Measurements from ENCODE around the gene ADIPOR2.

ADIPOR2 gene

GRCh38 chr12:1690578-1691122, at the start of gene ADIPOR2:
Gene ADIPOR2, plus strand, starts transcription at chr12:1691070. Its CDS starts 63,274 bp downstream, at chr12:1754344.
- peak; percentile 94 for DNase-seq

- DNase-seq = no peak
Observed at GRCh38 chr12:1642513-1642912, 48.4 kb upstream of the ADIPOR2 start.

GRCh38 chr12:1643043-1643442, 47.8 kb upstream of the ADIPOR2 start:
- no peak for DNase-seq

- no peak for DNase-seq
Observed at GRCh38 chr12:1643905-1644533, 46.9 kb upstream of the ADIPOR2 start.

GRCh38 chr12:1644534-1645438, 46.1 kb upstream of the ADIPOR2 start:
- no peak for DNase-seq

- DNase-seq = no peak
Observed at GRCh38 chr12:1645819-1646218, 45.1 kb upstream of the ADIPOR2 start.

GRCh38 chr12:1646569-1647284, 44.1 kb upstream of the ADIPOR2 start:
- no peak for DNase-seq

- DNase-seq = no peak
Observed at GRCh38 chr12:1647285-1647669, 43.6 kb upstream of the ADIPOR2 start.

GRCh38 chr12:1650260-1650977, 40.5 kb upstream of the ADIPOR2 start:
- DNase-seq = no peak

GRCh38 chr12:1650978-1651361, 39.9 kb upstream of the ADIPOR2 start:
- no peak for DNase-seq

- DNase-seq = no peak
Observed at GRCh38 chr12:1651946-1652345, 38.9 kb upstream of the ADIPOR2 start.

GRCh38 chr12:1655225-1655788, 35.6 kb upstream of the ADIPOR2 start:
- DNase-seq = no peak

- no peak for DNase-seq
Observed at GRCh38 chr12:1656902-1657301, 34.0 kb upstream of the ADIPOR2 start.

- no peak for DNase-seq
Observed at GRCh38 chr12:1657688-1658087, 33.2 kb upstream of the ADIPOR2 start.

- DNase-seq = peak; percentile 67
Observed at GRCh38 chr12:1660304-1661187, 30.3 kb upstream of the ADIPOR2 start.

- DNase-seq = peak; percentile 79
Observed at GRCh38 chr12:1661553-1662335, 29.1 kb upstream of the ADIPOR2 start.

GRCh38 chr12:1662761-1663439, 28.0 kb upstream of the ADIPOR2 start:
- DNase-seq = peak; percentile 39

GRCh38 chr12:1663440-1664132, 27.3 kb upstream of the ADIPOR2 start:
- no peak for DNase-seq

- DNase-seq = no peak
Observed at GRCh38 chr12:1665366-1665765, 25.5 kb upstream of the ADIPOR2 start.
